K562 (cell line): ENCODE data around the gene TRAF3IP1. TPM values are rescaled to one million over a fixed set of nuclear protein-coding genes. Genes with fewer than 3 reads are reported as not detected.

Experiments used
- ATF3 ChIP-seq, 2 experiments: fragments of 450-650 bp in 1 of 2; sonication (generic) in 1 of 2; formaldehyde crosslinking in 1 of 2; IDR thresholded peaks in 1 of 2; conservative IDR thresholded peaks in 1 of 2; 2 replicates each; pipeline versions ENCODE4 v1.6.1 to v1.8.1; 2016 to 2023; ENCODE audit warnings: mild to moderate bottlenecking in 2 of 2, moderate library complexity in 2 of 2, inconsistent platforms in 1 of 2, missing genetic modification reagents in 1 of 2
- CGGBP1 ChIP-seq: fragments of 250-450 bp; sonication (Bioruptor Pico); IDR thresholded peaks from 2 replicates; pipeline ENCODE4 v1.9.0; 2021; ENCODE audit warnings: mild to moderate bottlenecking
- CXXC5 ChIP-seq: fragments of 250-450 bp; sonication (Bioruptor Pico); IDR thresholded peaks from 2 replicates; pipeline ENCODE4 v1.8.0; 2022; ENCODE audit warnings: inconsistent platforms, mild to moderate bottlenecking, moderate library complexity
- ERF ChIP-seq: fragments of 450-650 bp; formaldehyde crosslinking; IDR thresholded peaks from 2 replicates; pipeline ENCODE4 v1.4.0; 2020; ENCODE audit warnings: mild to moderate bottlenecking, mixed read lengths
- HMGN3 ChIP-seq: IDR thresholded peaks from 2 replicates; pipeline ENCODE4 v1.6.1; 2011; ENCODE audit warnings: borderline replicate concordance, low read depth, mild to moderate bottlenecking, mixed read lengths, low read length; ENCODE audit not compliant: insufficient read length; ENCODE audit errors: extremely low read depth
- KDM5B ChIP-seq: fragments of 200-600 bp; sonication (generic); IDR thresholded peaks from 2 replicates; pipeline ENCODE4 v1.6.1; 2012; ENCODE audit warnings: low read depth, mild to moderate bottlenecking, moderate library complexity, low read length, control low read depth, inconsistent platforms; ENCODE audit not compliant: insufficient replicate concordance
- MNT ChIP-seq, 2 experiments: fragments of 450-650 bp; conservative IDR thresholded peaks; 2 replicates each; pipeline ENCODE4 v1.6.1; 2017; ENCODE audit warnings: mild to moderate bottlenecking in 2 of 2, moderate library complexity in 2 of 2
- RREB1 ChIP-seq: fragments of 250-450 bp; sonication (Bioruptor Pico); IDR thresholded peaks from 2 replicates; pipeline ENCODE4 v1.4.0; 2020
- SMC3 ChIP-seq: conservative IDR thresholded peaks from 2 replicates; pipeline ENCODE4 v1.6.1; 2011; ENCODE audit warnings: low read depth, low read length, improper control_type of control experiment; ENCODE audit not compliant: insufficient read depth
- VEZF1 ChIP-seq: fragments of 200-800 bp; sonication (Bioruptor generic); IDR thresholded peaks from 2 replicates; pipeline ENCODE4 v1.6.1; 2017; ENCODE audit warnings: missing genetic modification characterization, missing compliant biosample characterization
- YY1 ChIP-seq, 3 experiments: IDR thresholded peaks; 2 replicates each; pipeline ENCODE4 v1.6.1; 2011; ENCODE audit warnings: low read length in 2 of 3, mild to moderate bottlenecking in 2 of 3, moderate library complexity in 2 of 3, borderline replicate concordance in 1 of 3, control low read depth in 1 of 3, low read depth in 1 of 3; ENCODE audit not compliant: insufficient read depth in 3 of 3, insufficient replicate concordance in 2 of 3, control insufficient read depth in 1 of 3, insufficient read length in 1 of 3; ENCODE audit errors: extremely low read depth in 1 of 3
- ZC3H8 ChIP-seq: fragments of 450-650 bp; IDR thresholded peaks from 2 replicates; pipeline ENCODE4 v1.6.1; 2017
- ZNF584 ChIP-seq: fragments of 200-800 bp; sonication (Bioruptor generic); IDR thresholded peaks from 2 replicates; pipeline ENCODE4 v1.6.1; 2016; ENCODE audit warnings: low read depth, mild to moderate bottlenecking, missing genetic modification characterization, missing compliant biosample characterization
- polyA plus RNA-seq, 8 experiments: library from polyadenylated mRNA; depleted of rRNA in 4 of 8; stranded (reverse) in 5 of 8; unstranded in 3 of 8; fragments of >200 nt; fragmentation: Nextera tagmentation in 2 of 8; fragmentation: Illumina TruSeq in 1 of 8; extraction: Ambion mirVana in 2 of 8; extraction: Trizol in 1 of 8; gene quantifications; 2 replicates each; pipeline versions ENCODE4 v1.2.1 to v1.2.3, GENCODE V29; 2011 to 2014; ENCODE audit warnings: inconsistent platforms in 1 of 8, missing spikeins in 1 of 8
- total RNA-seq, 7 experiments: library from RNA; depleted of rRNA in 6 of 7; stranded (reverse); fragments of >200 nt in 6 of 7; fragmentation: Illumina TruSeq in 2 of 7; extraction: Trizol in 2 of 7; gene quantifications; 2 replicates each; pipeline versions ENCODE4 v1.2.1 to v1.2.3, GENCODE V29; 2011 to 2021; ENCODE audit warnings: low replicate concordance in 1 of 7

TRAF3IP1 gene
- total and polyA plus RNA-seq, 9 of the 15 experiments (the other 6 are each of a cell fraction or from before 2014, with no cell fraction given): 1.3 to 7.4 (median 3.4) TPM

GRCh38 chr2:238288650-238289573, 31.4 kb upstream of the TRAF3IP1 start (continued):
- peak; percentile 72 for TF ChIP-seq KDM5B
- 0 out of 2 replicates have a peak, but pooled peaks have one; percentile 26 for TF ChIP-seq VEZF1 (CRISPR knock-in tag)
- no peak for TF ChIP-seq ATF3 (IDR thresholded peaks at IDR 0.05)
- no peak for TF ChIP-seq ATF3 (CRISPR knock-in tag; conservative IDR thresholded peaks at IDR 0.05)
- no peak for TF ChIP-seq CGGBP1 (CRISPR knock-in tag)
- TF ChIP-seq YY1 (IDR thresholded peaks at IDR 0.05; ENCODE audit: borderline replicate concordance in 1 of 3, control insufficient read depth in 1 of 3, extremely low read depth in 1 of 3, insufficient read depth in 3 of 3, insufficient read length in 1 of 3, insufficient replicate concordance in 2 of 3, low read depth in 1 of 3, low read length in 2 of 3): peak in 2 of 3 experiments; percentile 47 to 66
- TF ChIP-seq MNT (conservative IDR thresholded peaks at IDR 0.05): peak; percentile 100
- peak; percentile 81 for TF ChIP-seq CXXC5 (CRISPR knock-in tag)
- TF ChIP-seq SMC3: no peak
- no peak for TF ChIP-seq ERF (CRISPR knock-in tag)
- no peak for TF ChIP-seq ZC3H8
- TF ChIP-seq HMGN3: peak; percentile 76
- no peak for TF ChIP-seq ZNF584 (CRISPR knock-in tag)
- TF ChIP-seq RREB1 (CRISPR knock-in tag): 0 out of 2 replicates have a peak, but pooled peaks have one; percentile 38
